GM18870 (cell line): Measurements from ENCODE around the gene LIMS2.

Source experiments
- ATAC-seq: cut with Tn5 transposase; IDR thresholded peaks from one replicate; pipeline ENCODE4 v1.9.1; 2021; ENCODE audit warnings: moderate library complexity; ENCODE audit not compliant: unreplicated experiment

Gene LIMS2, protein sequence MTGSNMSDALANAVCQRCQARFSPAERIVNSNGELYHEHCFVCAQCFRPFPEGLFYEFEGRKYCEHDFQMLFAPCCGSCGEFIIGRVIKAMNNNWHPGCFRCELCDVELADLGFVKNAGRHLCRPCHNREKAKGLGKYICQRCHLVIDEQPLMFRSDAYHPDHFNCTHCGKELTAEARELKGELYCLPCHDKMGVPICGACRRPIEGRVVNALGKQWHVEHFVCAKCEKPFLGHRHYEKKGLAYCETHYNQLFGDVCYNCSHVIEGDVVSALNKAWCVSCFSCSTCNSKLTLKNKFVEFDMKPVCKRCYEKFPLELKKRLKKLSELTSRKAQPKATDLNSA

GRCh38 chr2:127675331-127676261 lies at the start of gene LIMS2:
Gene LIMS2 (minus strand): TSS chr2:127675530. CDS start chr2:127675024, 506 bp downstream.
- no peak for ATAC-seq

GRCh38 chr2:127722807-127723206 lies 47.5 kb upstream of the LIMS2 start:
- ATAC-seq = no peak

GRCh38 chr2:127721978-127722355 lies 46.6 kb upstream of the LIMS2 start:
- no peak for ATAC-seq

- no peak for ATAC-seq
Observed at GRCh38 chr2:127721311-127721977, 46.1 kb upstream of the LIMS2 start.

- ATAC-seq = no peak
Observed at GRCh38 chr2:127719301-127720218, 44.2 kb upstream of the LIMS2 start.

GRCh38 chr2:127718271-127718670 lies 42.9 kb upstream of the LIMS2 start:
- no peak for ATAC-seq

GRCh38 chr2:127715778-127716449 lies 40.6 kb upstream of the LIMS2 start:
- no peak for ATAC-seq

DNA sequence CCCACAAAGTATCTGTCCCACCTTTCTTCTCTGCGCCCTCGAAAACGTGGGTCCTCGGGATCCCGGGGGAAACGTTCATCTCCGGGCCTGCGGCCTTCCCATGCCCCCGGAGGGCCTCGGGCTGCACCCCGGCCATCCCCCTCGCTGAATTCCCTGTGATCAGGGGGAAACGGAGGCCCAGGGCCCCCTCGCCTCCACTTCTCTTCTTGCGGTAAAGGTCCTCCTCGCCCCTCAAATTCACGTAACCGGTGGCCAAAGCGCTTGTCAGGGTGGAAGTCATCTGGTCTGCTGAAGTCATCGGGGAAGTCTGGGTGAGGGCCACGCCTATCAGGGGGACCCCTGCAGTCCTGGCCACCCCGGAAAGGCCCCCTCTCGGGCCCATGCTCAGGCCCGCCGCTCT lies 38.2 kb upstream of the LIMS2 start:
- no peak for ATAC-seq

DNA sequence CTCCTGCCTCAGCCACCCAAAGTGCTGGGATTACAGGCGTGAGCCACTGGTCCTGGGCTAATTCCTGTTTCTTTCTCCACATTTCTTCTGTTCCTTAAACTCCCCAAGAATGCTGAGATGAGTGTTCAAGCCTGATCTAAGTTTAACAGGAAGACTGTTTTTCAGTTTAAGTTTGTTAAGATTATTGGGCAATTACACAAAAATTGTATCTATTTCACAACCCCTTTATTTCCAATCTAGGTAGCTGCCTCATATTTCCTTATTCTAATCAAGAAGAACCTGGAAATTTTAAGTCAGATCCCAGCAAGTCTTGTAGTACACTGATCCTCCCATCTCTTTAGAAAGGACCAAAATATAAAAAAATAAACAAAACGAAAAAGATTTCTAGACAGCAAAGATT lies 37.7 kb upstream of the LIMS2 start:
- ATAC-seq = no peak

- ATAC-seq = no peak
Observed at GRCh38 chr2:127709336-127709735, 34.0 kb upstream of the LIMS2 start.

DNA sequence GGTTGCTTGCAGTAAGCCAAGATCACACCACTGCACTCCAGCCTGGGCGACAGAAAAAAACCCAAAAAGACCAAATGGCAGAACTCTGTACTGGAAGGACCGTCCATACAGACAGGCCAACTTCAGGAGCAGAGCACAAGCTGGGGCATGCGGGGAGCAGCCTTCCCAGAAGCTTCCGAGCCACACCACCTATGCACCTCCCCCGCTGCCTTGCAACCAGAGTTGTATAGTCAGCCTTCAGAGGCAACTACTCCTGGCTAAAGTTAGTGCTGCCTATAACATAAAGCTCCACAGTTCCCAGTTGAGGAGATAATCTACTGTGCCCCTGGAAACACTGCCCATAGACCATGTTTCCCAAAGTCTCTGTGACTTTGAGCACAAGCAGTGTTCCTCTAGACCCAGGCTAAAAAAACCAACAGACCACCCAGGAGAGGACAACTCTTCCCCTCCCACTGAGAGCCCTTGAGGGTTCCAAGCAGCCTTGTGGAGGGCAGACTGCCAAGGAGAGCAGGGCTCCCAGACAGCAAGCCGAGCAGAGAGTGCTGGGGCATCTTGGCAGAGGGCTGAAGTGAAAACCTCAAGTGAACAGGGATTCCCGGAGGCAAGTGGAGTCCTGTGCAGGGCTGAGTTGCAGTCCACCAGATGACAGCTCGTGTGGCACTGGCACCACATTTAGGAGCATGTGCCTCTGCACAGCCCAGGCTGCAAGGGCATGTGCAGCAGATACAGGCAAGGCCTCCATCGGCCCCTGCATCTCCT lies 32.7 kb upstream of the LIMS2 start:
- no peak for ATAC-seq

DNA sequence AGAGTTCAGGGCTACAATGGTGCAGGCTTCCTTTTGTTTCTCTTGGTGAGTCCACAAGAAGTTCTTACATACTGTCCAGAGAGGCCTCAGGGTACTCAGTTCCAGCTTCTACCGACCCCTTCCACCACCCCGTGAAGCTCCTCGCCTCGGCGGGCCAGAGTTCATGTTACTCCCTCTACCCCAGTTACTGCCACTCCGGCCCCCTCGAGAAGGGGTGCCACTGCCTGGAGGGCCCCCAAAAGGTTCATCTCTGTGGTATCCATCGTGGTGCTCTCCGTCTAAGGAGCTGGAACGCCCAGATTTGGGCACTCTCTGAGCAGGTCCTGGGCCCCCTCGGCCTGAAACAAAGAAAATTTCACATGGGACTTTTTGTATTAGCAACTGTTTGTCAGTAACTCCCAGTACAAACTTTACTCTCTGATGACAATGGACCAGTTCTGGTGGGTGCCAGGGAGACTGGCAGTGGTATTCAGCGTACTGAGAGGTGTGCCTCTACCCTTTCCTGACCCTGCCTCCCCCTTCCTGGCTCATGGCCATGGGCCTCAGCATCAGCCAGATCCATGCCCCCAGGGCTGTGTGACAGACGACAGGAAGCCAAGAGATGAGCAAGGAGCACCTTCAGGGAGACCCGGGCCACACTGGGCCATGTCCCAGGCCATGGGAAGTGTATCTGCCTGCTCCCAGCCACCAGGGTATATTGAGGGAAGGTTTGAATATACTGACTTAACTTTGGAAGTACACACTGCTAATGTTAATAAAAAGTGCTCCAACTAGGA lies 31.1 kb upstream of the LIMS2 start:
- ATAC-seq = no peak

GRCh38 chr2:127705391-127706065 lies 30.2 kb upstream of the LIMS2 start:
- no peak for ATAC-seq

GRCh38 chr2:127704641-127705390 lies 29.5 kb upstream of the LIMS2 start:
- ATAC-seq = no peak

DNA sequence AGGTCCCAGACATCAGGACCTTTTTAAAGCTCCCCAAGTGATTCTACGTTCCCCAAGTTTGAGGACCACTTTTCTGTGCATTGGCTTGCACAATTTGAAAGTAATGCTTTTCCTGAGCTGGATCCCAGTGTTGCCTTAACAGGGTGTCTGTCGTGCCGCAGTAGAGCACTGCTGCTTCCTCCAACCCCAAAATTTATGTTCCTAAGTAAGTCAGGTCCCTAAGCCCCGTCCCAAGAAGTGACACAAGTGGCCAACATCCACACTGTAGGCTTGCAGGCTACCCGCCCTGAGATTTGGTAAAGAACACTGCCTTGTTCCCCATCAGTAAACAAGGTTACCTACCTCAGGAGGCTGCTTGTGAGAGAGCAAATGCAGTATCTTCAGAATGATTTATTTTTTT lies 28.0 kb upstream of the LIMS2 start:
- ATAC-seq = no peak

DNA sequence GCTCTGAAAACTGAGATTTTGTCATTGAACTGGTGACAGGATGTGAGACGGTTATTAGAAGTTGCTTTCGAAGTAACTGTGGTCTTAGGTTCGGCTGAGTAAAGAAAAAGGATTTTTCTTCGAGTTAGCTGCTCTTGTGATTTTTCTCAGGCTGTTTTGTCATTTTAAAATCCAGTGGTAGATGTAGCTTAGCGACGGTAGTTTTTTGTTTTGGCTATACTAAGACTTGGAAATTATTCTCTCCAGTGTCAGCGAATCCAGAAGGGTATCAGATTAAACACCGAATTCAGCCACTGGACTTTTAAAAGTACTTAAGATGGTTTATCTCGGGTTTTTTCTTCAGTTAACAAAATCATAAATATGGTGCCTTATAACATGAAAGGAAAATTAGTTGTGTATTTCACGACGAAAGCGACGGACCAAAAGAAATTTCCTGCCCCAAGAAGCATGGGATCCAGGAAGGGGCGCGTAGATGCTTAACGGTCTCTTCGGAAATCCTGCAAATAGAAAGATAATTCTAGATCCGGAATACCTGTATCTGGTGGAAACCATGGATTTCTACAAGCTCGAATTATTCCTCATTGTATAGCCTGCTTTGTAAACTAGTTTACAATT lies 27.2 kb upstream of the LIMS2 start:
- no peak for ATAC-seq
